ENCODE measurements around the gene SDHC. TPM values are rescaled to one million over a fixed set of nuclear protein-coding genes. Genes with fewer than 3 reads are reported as not detected.
A peak's percentile ranks its signal among the peaks of the same experiment; 100 is the strongest.
"Not testable (repeated sequence)": the region's sequence is repeated elsewhere in the genome, so short reads cannot be mapped to it uniquely, and the experiment has no call there.

SDHC gene
- total RNA-seq, 2 donors from 2014 or later = 38.9 to 95.7 TPM

DNA sequence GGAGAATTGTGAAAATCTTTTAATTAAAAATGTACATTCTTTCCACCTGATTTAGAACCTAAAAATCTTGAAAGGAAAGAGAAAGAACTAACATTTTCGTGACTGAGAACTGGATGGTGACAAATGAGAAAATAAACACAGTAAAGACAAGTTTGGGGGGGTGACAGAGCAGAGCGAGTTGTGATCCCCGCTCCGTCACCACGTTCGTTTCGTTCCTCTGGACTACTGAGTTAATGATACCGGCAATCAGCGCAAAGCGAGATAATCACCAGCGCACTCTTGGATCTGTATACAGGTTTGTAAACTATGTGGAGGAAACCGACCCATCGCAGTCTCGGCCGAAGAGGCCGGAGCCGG lies 84.7 kb downstream of the SDHC start:
- no peaks in the 10 kb centered on the region for H3K27me3 ChIP-seq (replicated peaks; ENCODE audit: insufficient read depth)
- H3K27ac ChIP-seq = peak overlapping the region; percentile 100
- H3K9me3 ChIP-seq = no peaks in the 10 kb centered on the region
- no peaks in the 10 kb centered on the region for H3K36me3 ChIP-seq
- no peak for DNase-seq (ENCODE audit: low spot score)
- TF ChIP-seq CTCF (IDR thresholded peaks at IDR 0.05) = no peak
- ATAC-seq (ENCODE audit: insufficient number of reproducible peaks, low FRiP score, low read depth) = peak; percentile 17
- H3K4me3 ChIP-seq = peak overlapping the region; percentile 100
- peaks cover 3 to 9% of the 10 kb centered on the region in 2 donors for H3K4me1 ChIP-seq (ENCODE audit: control insufficient read depth in 1 of 2, low read depth in 2 of 2)

- H3K36me3 ChIP-seq = no peaks in the 10 kb centered on the region
- H3K9me3 ChIP-seq = no peaks in the 10 kb centered on the region
- peak overlapping the region; percentile 100 for H3K27ac ChIP-seq
- DNase-seq (ENCODE audit: low spot score) = peak; percentile 78
- peak; percentile 94 for ATAC-seq (ENCODE audit: insufficient number of reproducible peaks, low FRiP score, low read depth)
- H3K4me3 ChIP-seq = peak overlapping the region; percentile 100
- TF ChIP-seq CTCF (IDR thresholded peaks at IDR 0.05) = peak; percentile 33
- peaks cover 3 to 9% of the 10 kb centered on the region in 2 donors for H3K4me1 ChIP-seq (ENCODE audit: control insufficient read depth in 1 of 2, low read depth in 2 of 2)
- H3K27me3 ChIP-seq (replicated peaks; ENCODE audit: insufficient read depth) = no peaks in the 10 kb centered on the region
These were observed 85.2 kb downstream of the SDHC start for GRCh38 chr1:161399257-161399998.

- ATAC-seq (ENCODE audit: insufficient number of reproducible peaks, low FRiP score, low read depth) (no peak), DNase-seq (ENCODE audit: low spot score) (no peak)
- no peaks in the 10 kb centered on the region for H3K9me3 ChIP-seq
- no peaks in the 10 kb centered on the region for H3K36me3 ChIP-seq
- no peak overlapping the region for H3K27ac ChIP-seq
- TF ChIP-seq CTCF (IDR thresholded peaks at IDR 0.05) = no peak
- no peaks in the 10 kb centered on the region for H3K27me3 ChIP-seq (replicated peaks; ENCODE audit: insufficient read depth)
- H3K4me3 ChIP-seq = no peak overlapping the region
- H3K4me1 ChIP-seq (ENCODE audit: control insufficient read depth in 1 of 2, low read depth in 2 of 2) = peaks cover 3 to 9% of the 10 kb centered on the region in 2 donors
These were observed 88.3 kb downstream of the SDHC start for GRCh38 chr1:161402446-161402845.

GRCh38 chr1:161404051-161404597 lies 89.9 kb downstream of the SDHC start:
- Histone ChIP-seq H3K27ac (no peak overlapping the region), H3K4me3 (no peak overlapping the region), H3K27me3 (replicated peaks; ENCODE audit: insufficient read depth) (no peaks in the 10 kb centered on the region), H3K9me3 (no peaks in the 10 kb centered on the region), H3K36me3 (no peaks in the 10 kb centered on the region), H3K4me1 (ENCODE audit: control insufficient read depth in 1 of 2, low read depth in 2 of 2) (peaks cover 0 to 4% of the 10 kb centered on the region in 2 donors)
- no peak for ATAC-seq (ENCODE audit: insufficient number of reproducible peaks, low FRiP score, low read depth)
- no peak for DNase-seq (ENCODE audit: low spot score)
- TF ChIP-seq CTCF (IDR thresholded peaks at IDR 0.05) = no peak

GRCh38 chr1:161406551-161406950 lies 92.4 kb downstream of the SDHC start:
- not testable (repeated sequence) for H3K27me3 ChIP-seq (replicated peaks; ENCODE audit: insufficient read depth); H3K4me1 ChIP-seq (ENCODE audit: control insufficient read depth in 1 of 2, low read depth in 2 of 2); H3K36me3 ChIP-seq; H3K4me3 ChIP-seq; ATAC-seq (ENCODE audit: insufficient number of reproducible peaks, low FRiP score, low read depth); H3K9me3 ChIP-seq; DNase-seq (ENCODE audit: low spot score); H3K27ac ChIP-seq

All from thoracic aorta (tissue), 2 donors.